GM04504 (cell line): ENCODE data around the gene BRD7.

Source experiments
- DNase-seq: peaks from one replicate; pipeline ENCODE4 v3.0.0-alpha.2; 2012; ENCODE audit warnings: low read depth

Gene BRD7

GRCh38 chr16:50272687-50273381 is 96.0 kb downstream of the BRD7 start:
- no peak for DNase-seq

DNA sequence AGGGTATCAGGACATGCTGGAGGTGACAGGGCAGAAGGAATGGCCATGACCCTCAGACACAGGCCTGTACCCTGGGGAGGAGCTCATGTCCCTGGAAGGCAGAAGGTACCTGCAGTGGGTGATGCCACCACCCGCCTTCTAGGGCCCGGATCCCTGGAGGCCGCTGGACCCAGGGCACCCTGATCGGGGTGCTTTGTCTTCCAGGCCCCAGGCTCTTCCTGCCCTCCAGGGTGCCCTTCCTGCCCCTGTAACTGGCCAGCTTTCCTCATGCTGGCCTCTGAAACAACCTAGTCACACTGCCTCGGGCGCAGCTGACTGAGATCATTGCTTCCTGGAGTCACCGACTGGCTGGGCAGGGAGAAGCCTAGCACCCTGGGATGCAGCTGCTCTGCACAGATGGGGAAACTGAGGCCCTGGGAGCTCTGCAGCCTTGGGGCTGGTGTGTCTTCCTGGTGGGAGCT is 96.6 kb downstream of the BRD7 start:
- no peak for DNase-seq

GRCh38 chr16:50271148-50272041 is 97.4 kb downstream of the BRD7 start:
- DNase-seq: no peak

- no peak for DNase-seq
Measured at GRCh38 chr16:50270510-50271147, 98.2 kb downstream of the BRD7 start.

- DNase-seq: no peak
Measured at GRCh38 chr16:50269769-50270509, 98.8 kb downstream of the BRD7 start.

GRCh38 chr16:50269061-50269705 is 99.6 kb downstream of the BRD7 start:
- DNase-seq: no peak

GRCh38 chr16:50268352-50268751 is 100.4 kb downstream of the BRD7 start:
- no peak for DNase-seq

GRCh38 chr16:50267651-50268050 is 101.1 kb downstream of the BRD7 start:
- no peak for DNase-seq

DNA sequence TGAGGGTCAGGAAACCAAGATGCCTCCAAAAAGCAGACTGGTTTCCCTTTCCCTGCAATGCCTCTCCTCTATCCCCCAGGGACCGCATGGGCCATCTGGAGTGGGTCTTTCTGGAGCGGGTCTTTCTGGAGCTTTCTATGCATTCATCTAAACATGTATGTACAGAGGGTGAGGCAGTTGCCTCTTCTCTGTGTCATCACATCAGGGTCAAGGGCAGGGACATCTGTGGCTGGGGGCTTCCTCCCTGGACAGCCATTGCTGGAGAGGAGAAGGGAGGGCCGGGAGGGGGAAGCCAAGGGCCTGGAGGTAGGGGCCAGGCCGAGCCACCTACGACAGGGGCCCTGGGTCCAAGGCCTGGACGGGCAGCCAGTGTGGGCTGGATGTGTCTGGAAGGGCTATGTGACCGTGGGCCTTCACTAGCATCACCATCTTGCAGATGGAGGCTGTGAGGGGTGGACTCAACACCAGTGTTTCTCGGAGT is 101.6 kb downstream of the BRD7 start:
- DNase-seq: no peak

DNA sequence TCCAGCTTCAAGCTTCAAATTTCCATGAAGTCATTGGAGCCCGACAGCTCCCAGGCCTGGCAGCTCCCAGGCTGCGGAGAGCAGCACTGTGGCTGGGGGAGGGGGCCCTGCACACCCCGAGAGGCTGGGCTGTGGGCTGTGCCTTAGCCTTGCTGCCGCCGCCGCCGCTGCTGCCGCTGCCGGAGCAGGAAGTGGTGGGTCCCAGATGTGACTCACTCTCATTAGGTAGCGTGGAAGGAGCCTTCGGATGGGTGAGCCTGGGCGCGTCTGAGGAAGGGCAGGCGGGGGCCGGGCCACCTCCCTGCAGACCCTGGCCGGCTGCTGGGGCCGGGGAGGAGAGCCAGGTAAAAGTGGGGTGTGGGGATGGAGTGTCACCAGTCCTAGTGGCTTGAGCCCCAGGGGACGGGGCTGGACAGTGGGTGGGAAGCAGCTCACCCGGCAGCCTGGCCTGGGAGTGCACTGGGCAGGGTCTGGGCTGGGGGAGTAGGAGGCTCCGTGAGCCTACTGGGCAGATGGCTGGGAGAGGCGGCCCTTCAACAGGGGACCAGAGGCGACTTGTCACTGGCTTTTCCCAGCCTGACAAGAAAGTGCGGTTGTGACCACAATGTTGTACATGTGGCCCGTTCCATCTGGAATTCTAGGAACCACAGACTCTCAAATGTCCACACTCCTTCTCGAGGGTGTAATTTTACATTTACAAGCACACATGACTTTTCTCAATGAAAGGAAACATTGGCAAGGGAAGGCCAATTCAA is 102.3 kb downstream of the BRD7 start, which contains the start of gene ADCY7:
Gene ADCY7, plus strand, starts transcription at position 215 of the 755 bp plus-strand sequence. CDS start 21,629 bp downstream, outside the sequence.
- DNase-seq: peak; percentile 61
